Measurements from ENCODE around the gene CCR7.
"Not testable (repeated sequence)": the region's sequence is repeated elsewhere in the genome, so short reads cannot be mapped to it uniquely, and the experiment has no call there.

CCR7 gene

DNA sequence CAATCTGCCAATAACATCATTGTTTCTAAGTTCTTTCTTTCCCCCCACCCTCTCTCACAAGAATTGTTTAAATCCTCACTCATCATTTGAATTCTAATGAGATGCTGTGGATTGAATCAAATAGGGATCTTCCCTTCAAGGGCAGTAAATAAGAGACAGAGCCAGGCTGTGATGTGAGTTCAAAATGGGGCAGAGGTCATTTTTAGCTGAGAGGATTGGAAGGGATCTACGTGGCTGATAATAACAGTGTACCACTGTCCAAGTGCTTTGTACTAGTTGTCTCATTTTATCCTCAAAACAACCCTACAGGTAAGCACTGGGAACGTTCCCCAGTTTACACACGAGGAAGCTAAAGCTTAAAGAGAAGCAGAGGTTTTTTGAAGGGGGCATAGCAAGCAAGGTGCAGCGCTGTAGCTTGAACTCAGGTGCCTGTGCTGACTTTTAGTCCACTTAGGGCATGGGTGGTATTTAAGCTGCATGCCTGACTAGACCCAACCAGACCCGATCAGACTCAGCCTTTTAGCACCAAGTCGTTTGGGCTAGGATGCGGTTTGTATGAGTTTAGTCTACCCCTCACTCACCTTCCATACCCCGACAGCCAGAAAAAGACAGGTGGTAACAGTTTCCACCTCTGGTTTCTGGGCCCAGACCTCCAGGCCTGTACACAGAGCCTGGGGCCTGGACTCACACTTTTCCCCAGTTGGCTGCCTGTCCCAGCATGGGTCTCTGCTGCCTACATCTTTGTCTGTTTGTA lies 39.2 kb upstream of the CCR7 start:
- DNase-seq (no peak), ATAC-seq (replicated peaks) (no peak)
- Mint-ChIP-seq H3K9me3 (no peaks in the 10 kb centered on the region), H3K27ac (peak overlapping the region; percentile 90 to 96), H3K36me3 (ENCODE audit: insufficient read depth) (peaks cover 22% of the 10 kb centered on the region), H3K4me1 (ENCODE audit: low read depth in 2 of 2) (peaks cover 57 to 65% of the 10 kb centered on the region in 2 donors), H3K27me3 (no peaks in the 10 kb centered on the region), H3K4me3 (peak overlapping the region; percentile 57 to 60)

DNA sequence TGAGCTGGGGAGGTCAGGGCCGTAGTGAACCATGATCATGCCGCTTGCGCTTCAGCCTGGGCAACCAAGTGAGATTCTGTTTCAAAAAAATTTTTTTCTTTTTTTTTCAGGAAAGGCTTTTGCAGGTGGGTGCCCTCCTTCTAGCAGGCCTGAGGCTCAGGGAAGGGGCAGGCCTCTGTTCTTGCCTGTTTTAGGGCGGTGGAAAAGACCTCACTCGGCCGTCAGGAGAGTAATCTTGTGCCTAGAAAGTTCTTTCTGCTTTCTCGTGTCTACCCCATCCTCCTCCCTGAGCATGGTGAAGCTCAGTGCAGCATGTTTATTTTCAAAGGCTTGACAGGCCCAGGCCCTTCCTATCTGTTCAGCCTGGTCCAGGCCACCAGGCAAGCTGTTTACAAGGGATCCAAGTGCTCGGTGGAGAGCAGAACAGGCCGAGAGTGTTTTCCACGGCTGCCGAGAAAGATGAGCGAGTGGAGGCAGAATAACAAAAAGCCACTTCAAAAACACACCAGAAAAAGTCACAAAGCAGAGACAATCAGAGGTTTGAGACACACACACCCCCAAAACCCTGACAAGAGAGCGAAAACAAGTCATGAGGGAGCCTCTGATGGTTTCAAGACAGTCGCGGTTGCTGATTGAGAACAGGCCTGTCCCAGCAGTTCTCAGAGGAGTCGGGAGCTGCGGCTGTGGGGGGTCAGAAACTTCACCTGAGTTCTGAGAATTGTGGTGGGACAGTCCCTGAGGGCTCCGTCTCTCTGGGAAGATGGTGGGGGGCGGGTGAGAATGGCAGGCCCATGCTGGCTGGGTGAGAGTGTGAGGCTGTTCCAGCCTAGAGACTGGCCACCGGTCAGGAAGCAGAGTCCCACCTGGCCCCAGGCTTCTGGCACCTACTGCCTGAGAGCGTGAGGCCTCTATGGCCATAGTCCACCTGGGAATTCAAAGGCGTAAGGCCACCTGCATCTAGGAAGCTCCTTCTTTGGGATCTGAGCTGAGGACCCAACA lies 37.5 kb upstream of the CCR7 start:
- Mint-ChIP-seq H3K27ac (peak overlapping the region; percentile 91 to 96), H3K4me1 (ENCODE audit: low read depth in 2 of 2) (peaks cover 56 to 64% of the 10 kb centered on the region in 2 donors), H3K27me3 (no peaks in the 10 kb centered on the region), H3K4me3 (peak overlapping the region; percentile 51), H3K36me3 (ENCODE audit: insufficient read depth) (peaks cover 22% of the 10 kb centered on the region), H3K9me3 (no peaks in the 10 kb centered on the region)
- ATAC-seq (replicated peaks) (no peak), DNase-seq (no peak)

DNA sequence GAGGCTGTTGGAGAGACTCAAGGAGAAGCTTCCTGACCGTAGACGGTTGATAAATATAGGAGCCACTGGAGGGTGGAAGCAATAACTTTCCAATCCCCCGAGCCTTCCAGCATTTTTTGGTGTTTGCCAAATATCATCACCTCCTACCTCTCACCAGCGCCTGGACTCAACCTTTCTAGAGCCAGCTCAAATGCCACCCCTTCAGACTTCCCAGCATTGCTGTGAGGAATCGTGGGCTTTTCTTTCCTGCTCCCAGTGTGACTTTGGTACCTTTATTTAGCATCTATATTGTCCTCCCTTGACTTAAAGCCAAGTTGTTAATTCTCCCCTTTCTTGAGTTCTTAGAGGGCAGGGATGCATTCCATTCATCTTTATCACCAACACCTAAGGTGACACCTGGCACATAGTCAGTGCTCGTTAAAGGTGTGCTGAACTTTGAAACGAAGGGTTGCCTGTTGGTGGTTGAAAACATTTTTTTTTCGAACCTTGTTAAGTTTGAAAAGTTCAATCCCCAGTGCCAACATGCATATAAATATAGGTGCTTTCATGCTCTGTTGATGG lies 35.3 kb upstream of the CCR7 start:
- Mint-ChIP-seq H3K4me3 (no peak overlapping the region), H3K27ac (peak overlapping the region in 1 of 2 donors; percentile 99), H3K27me3 (no peaks in the 10 kb centered on the region), H3K4me1 (ENCODE audit: low read depth in 2 of 2) (peaks cover 41 to 47% of the 10 kb centered on the region in 2 donors), H3K36me3 (ENCODE audit: insufficient read depth) (peaks cover 14% of the 10 kb centered on the region), H3K9me3 (no peaks in the 10 kb centered on the region)
- ATAC-seq (replicated peaks) = no peak
- DNase-seq = no peak

DNA sequence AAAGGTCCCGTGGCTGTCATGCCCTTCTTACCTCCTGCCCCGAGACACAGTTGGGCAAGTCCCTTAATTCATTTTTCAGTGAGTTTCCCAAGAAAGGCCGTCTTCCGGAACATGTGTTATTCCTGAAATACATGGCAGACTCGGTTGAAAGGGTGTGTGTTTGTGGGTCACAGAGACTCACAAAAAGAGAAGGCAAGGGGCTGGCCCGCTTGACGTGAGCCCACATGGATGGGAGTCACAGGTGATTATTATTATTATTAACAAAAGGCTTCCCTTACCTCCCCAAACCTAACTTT lies 34.1 kb upstream of the CCR7 start:
- Mint-ChIP-seq H3K27me3 (no peaks in the 10 kb centered on the region), H3K36me3 (ENCODE audit: insufficient read depth) (peaks cover 9% of the 10 kb centered on the region), H3K9me3 (no peaks in the 10 kb centered on the region), H3K4me3 (peak overlapping the region; percentile 83 to 85), H3K27ac (peak overlapping the region; percentile 99), H3K4me1 (ENCODE audit: low read depth in 2 of 2) (peaks cover 32 to 37% of the 10 kb centered on the region in 2 donors)
- DNase-seq (no peak), ATAC-seq (replicated peaks) (no peak)

DNA sequence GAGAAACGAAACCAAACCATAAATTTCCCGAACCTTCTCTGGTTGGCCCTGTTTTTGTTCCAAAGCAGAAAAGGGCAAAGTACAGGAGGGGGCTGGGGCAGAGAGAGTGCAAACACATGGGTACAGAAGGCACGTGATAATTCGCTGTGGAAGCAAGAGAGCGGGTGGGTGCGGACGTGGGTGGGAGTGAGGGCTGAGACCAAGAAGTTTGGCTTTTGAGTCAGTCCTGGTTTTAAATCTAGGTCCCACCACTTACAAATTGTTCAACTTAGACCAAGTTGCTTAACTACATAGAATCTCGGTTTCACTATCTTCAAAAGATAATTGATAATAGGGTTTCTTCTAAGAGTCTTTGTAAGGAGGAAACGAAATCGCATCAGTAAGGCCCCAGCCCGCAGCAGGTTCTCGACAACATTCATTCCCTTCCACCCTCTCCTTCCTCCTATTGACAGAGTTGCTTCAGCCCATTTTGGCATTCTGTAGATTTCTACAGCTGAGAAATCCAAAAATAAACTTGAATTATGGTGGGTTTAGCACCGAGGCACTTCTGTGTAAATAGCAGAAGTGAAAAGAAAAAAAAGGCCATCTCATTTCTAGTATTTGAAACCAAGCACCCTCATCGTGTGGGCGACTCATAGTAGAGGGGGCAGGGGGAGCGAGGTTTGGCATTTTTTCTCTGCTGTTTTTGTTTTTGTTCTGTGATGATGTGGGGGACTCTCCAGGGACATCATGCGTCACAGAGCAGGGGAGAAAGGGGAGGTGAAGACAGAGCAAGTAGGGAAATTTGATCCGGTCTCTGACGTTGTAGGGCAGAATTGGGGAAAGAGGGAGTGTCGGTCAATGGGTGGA lies 33.6 kb upstream of the CCR7 start:
- Mint-ChIP-seq H3K27ac (peak overlapping the region; percentile 99), H3K36me3 (ENCODE audit: insufficient read depth) (peaks cover 9% of the 10 kb centered on the region), H3K4me1 (ENCODE audit: low read depth in 2 of 2) (peaks cover 29 to 32% of the 10 kb centered on the region in 2 donors), H3K4me3 (peak overlapping the region; percentile 83 to 85), H3K9me3 (no peaks in the 10 kb centered on the region), H3K27me3 (no peaks in the 10 kb centered on the region)
- ATAC-seq (replicated peaks) (peak; percentile 85), DNase-seq (peak; percentile 34 to 47 (median 44))

DNA sequence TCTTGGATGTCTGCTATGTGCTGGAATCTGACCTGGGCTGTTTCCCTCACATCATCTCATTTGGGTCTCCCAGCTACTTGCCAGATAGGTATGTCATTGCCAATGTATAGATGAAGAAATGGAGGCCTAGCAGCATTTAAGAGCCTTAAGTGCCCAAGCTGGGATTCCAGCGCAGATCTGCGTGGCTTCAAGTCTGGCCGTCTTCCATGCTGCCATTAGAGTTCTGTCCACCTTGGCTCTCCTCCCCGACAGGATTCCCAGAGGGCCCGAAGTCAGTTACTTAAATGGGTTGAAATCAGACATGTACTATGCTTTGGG lies 33.0 kb upstream of the CCR7 start:
- Mint-ChIP-seq H3K27me3 (no peaks in the 10 kb centered on the region), H3K36me3 (ENCODE audit: insufficient read depth) (peaks cover 9% of the 10 kb centered on the region), H3K4me3 (peak overlapping the region; percentile 83 to 85), H3K27ac (peak overlapping the region; percentile 99), H3K9me3 (no peaks in the 10 kb centered on the region), H3K4me1 (ENCODE audit: low read depth in 2 of 2) (peaks cover 28 to 29% of the 10 kb centered on the region in 2 donors)
- DNase-seq (no peak), ATAC-seq (replicated peaks) (no peak)

DNA sequence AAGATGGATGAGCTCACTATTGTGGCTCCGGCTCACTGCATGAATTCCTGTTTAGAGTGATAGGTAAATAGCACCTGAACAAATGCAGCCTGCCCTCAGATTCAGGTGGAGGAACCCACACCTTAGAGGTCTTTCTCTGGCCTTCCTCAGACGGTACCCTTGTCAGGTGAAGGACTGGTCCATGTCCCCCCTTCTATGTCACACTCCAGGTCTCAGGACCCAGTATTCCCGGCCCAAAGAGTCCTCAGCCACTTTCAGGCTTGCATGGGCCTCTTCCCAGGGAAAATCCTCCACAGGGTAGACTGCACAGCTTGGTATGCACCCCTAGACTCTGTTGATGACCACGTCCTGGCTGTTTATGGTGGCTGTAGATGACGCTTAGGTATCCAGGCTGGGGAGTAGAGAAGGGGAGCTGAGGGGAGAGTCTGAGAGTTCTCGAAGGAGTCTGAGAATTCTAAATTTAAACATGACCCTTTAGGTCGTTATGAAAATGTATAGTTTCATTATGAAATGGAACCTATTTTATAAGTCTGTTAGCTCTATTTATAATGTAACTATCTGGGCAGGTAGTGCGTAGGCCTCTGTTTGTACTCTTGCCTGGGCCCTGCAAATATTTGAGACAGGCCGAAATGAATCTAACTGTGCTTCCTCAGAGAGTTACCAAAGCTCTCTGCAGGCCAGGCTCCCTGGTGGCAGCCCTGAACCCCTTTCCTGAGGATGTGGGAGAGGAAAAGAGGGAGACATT lies 32.5 kb upstream of the CCR7 start:
- peak overlapping the region; percentile 83 to 85 for H3K4me3 Mint-ChIP-seq
- no peak for ATAC-seq (replicated peaks)

DNA sequence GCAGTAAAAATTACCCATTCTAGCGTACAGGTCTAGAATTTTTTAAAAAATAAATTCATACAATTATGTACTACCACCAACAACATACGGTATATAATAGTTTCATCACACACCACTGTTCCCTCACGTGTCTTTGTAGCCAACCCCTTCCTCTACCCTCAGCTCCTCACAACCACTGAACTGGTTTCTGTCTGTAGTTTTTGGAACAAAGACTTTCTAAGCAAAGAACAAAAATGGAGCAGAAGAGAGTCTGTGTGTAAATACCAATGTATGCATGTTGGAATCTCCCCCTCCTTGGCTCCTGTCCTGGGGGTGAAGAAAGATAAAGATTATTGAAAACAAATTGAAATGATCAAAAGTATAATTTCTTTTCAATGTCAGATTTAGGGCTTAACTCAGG lies 31.9 kb upstream of the CCR7 start:
- peaks cover 9% of the 10 kb centered on the region for H3K36me3 Mint-ChIP-seq (ENCODE audit: insufficient read depth)
- H3K27ac Mint-ChIP-seq = peak overlapping the region in 1 of 2 donors; percentile 99
- H3K27me3 Mint-ChIP-seq = no peaks in the 10 kb centered on the region
- peaks cover 20 to 21% of the 10 kb centered on the region in 2 donors for H3K4me1 Mint-ChIP-seq (ENCODE audit: low read depth in 2 of 2)
- DNase-seq = no peak
- H3K4me3 Mint-ChIP-seq = no peak overlapping the region
- no peak for ATAC-seq (replicated peaks)
- no peaks in the 10 kb centered on the region for H3K9me3 Mint-ChIP-seq

More for the DNA sequence above, 32.5 kb upstream of the CCR7 start:
- Mint-ChIP-seq H3K27ac (peak overlapping the region; percentile 99), H3K9me3 (no peaks in the 10 kb centered on the region), H3K4me1 (ENCODE audit: low read depth in 2 of 2) (peaks cover 23 to 24% of the 10 kb centered on the region in 2 donors), H3K36me3 (ENCODE audit: insufficient read depth) (peaks cover 9% of the 10 kb centered on the region), H3K27me3 (no peaks in the 10 kb centered on the region)
- DNase-seq = no peak

DNA sequence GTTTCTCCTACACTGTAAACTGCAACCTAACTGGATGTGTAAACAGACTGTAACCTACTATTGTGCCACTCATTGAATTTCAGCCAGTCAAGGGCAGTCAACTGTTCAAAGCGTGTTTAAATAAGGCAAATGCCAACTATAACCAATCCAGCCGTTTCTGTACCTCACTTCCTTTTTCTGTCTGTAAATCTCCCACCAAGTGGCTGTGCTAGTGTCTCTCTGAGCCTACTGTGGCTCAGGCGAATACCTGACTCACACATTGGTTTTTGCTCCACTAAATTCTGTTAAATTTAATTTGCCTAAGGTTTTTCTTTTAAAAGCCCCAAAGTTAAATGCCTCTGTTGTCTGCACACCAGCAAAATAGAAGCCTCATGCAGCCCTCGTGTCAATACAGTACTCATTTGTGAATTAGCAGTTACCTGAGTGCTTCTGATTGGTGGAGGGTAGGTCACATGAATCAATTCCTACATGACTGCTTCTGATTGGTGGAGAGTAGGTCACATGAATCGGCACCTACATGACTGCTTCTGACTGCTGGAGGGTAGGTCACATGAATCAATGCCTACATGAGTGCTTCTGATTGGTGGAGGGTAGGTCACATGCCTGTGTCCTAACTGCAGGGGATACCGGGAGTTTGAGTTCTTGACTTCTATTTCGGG lies 31.1 kb upstream of the CCR7 start:
- ATAC-seq (replicated peaks) = no peak
- Mint-ChIP-seq H3K27ac (no peak overlapping the region), H3K9me3 (no peaks in the 10 kb centered on the region), H3K4me3 (no peak overlapping the region), H3K36me3 (ENCODE audit: insufficient read depth) (peaks cover 9% of the 10 kb centered on the region), H3K27me3 (no peaks in the 10 kb centered on the region), H3K4me1 (ENCODE audit: low read depth in 2 of 2) (peaks cover 20 to 21% of the 10 kb centered on the region in 2 donors)
- no peak for DNase-seq

DNA sequence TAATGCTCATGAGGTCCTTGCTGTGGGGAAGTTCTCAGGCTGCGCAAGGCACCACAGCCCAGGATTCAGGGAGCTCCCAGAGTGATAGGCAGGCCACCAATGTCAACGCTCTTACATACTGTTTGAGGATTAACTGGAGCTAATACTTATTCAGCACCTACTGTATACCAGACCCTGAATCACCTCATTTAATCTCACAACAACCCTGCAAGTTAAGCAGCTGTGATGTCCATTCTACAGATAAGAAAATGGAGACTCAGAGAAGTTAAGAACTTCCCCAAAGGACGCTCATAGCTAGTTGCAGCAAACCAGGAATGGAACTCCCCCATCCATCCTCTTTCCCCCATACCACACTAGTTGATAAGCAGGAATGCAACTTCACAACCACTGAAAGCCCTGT lies 25.5 kb upstream of the CCR7 start:
- no peak for DNase-seq
- ATAC-seq (replicated peaks) = no peak
- Mint-ChIP-seq H3K9me3 (no peaks in the 10 kb centered on the region), H3K27ac (no peak overlapping the region), H3K36me3 (ENCODE audit: insufficient read depth) (peaks cover 3% of the 10 kb centered on the region), H3K4me3 (no peak overlapping the region), H3K27me3 (no peaks in the 10 kb centered on the region), H3K4me1 (ENCODE audit: low read depth in 2 of 2) (peaks cover 8 to 14% of the 10 kb centered on the region in 2 donors)

DNA sequence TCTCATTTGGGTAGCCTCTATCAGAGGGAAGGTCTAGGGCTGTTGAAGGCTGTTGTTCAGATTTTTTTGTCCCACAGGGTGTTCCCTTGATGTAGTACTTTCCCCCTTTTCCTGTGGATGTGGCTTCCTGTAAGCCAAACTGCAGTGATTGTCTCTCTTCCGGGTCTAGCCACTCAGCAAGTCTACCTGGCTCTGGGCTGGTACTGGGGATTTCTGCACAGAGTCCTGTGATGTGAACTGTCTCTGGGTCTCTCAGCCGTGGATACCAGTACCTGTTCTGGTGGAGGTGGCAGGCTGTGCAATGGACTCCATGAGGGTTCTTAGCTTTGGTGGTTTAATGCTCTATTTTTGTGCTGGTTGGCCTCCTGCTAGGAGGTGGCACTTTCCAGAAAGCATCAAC lies 23.3 kb upstream of the CCR7 start:
- Mint-ChIP-seq H3K27me3 (no peaks in the 10 kb centered on the region), H3K36me3 (ENCODE audit: insufficient read depth) (peaks cover 3% of the 10 kb centered on the region), H3K27ac (no peak overlapping the region), H3K4me1 (ENCODE audit: low read depth in 2 of 2) (peaks cover 14 to 18% of the 10 kb centered on the region in 2 donors), H3K9me3 (peaks cover 0 to 2% of the 10 kb centered on the region in 2 donors), H3K4me3 (no peak overlapping the region)
- DNase-seq (no peak), ATAC-seq (replicated peaks) (no peak)

DNA sequence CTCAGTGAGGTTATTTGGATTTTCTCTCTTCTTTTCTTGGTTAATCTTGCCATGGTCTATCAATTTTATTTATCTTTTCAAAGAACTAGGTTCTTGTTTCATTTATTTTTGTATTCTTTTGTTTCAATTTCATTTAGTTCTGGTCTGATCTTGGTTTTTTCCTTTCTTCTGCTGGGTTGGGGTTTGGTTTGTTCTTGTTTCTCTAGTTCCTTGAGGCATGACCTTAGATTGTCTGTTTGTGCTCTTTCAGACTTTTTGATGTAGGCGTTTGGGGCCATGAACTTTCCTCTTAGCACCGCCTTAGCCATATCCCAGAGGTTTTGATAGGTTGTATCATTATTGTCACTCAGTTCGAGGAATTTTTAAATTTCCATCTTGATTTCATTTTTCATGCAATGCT lies 21.0 kb upstream of the CCR7 start:
- not testable (repeated sequence) for DNase-seq; H3K27ac Mint-ChIP-seq; H3K27me3 Mint-ChIP-seq; H3K36me3 Mint-ChIP-seq (ENCODE audit: insufficient read depth); H3K9me3 Mint-ChIP-seq; H3K4me3 Mint-ChIP-seq; ATAC-seq (replicated peaks)
- peaks cover 28 to 34% of the 10 kb centered on the region in 2 donors for H3K4me1 Mint-ChIP-seq (ENCODE audit: low read depth in 2 of 2)
